Skeletal muscle satellite cell (primary cell): ENCODE data around the gene PRL.

Experiments used
- H3K27me3 ChIP-seq: 2 replicates; pipeline ENCODE4 v1.7.0; 2013; ENCODE audit warnings: low read length; ENCODE audit not compliant: control insufficient read depth, insufficient read depth
- H3K36me3 ChIP-seq: 2 replicates; pipeline ENCODE4 v1.7.0; 2013; ENCODE audit warnings: mild to moderate bottlenecking, control low read depth, low read length; ENCODE audit not compliant: insufficient read depth
- H3K4me1 ChIP-seq: 2 replicates; pipeline ENCODE4 v1.7.0; 2013; ENCODE audit warnings: low read length; ENCODE audit not compliant: control insufficient read depth, insufficient read depth
- H3K4me2 ChIP-seq: 2 replicates; pipeline ENCODE4 v1.7.0; 2013; ENCODE audit warnings: mild to moderate bottlenecking, low read length
- H3K4me3 ChIP-seq: 2 replicates; pipeline ENCODE4 v1.7.0; 2013; ENCODE audit warnings: low read length
- H3K9ac ChIP-seq: 2 replicates; pipeline ENCODE4 v1.7.0; 2013; ENCODE audit warnings: mild to moderate bottlenecking, low read depth, low read length, moderate library complexity
- H3K9me3 ChIP-seq: replicated peaks from 2 replicates; pipeline ENCODE4 v1.7.0; 2013; ENCODE audit warnings: mild to moderate bottlenecking, control low read depth, low read length

PRL gene

DNA sequence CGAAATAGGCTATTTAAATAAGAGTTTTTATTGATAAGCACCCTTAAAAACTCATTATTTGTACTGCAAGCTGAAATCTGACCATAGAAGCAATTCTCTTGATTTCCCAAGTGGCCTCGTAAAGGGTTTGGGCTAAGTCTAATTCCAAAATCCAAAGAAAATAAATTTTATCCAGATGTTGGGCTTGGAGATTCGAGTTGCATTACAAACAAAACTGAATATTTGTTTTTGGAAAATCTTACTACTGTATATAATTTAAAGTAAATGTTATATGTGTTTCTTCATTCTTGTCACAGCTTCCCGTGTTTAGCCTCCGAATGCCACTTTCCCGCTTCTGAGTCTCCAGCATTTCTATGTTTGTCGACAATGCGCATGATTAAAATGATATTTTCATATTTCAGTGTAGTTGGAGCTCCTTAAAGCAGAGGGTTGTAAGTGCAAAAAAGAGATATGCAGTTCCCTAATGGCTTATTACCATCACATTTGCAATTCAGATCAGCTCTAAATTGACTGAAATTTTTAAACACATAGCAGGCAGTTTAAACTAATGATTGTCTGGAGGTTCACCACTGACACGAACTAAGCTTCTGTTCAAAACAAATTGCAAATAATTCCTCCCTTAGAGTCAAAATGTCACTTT, 47.0 kb downstream of the PRL start:
- Histone ChIP-seq H3K4me1 (peaks cover 23% of the 10 kb centered on the region), H3K4me3 (no peak overlapping the region), H3K4me2 (no peak overlapping the region), H3K27me3 (no peaks in the 10 kb centered on the region), H3K9ac (no peak overlapping the region), H3K36me3 (no peaks in the 10 kb centered on the region), H3K9me3 (no peaks in the 10 kb centered on the region)

DNA sequence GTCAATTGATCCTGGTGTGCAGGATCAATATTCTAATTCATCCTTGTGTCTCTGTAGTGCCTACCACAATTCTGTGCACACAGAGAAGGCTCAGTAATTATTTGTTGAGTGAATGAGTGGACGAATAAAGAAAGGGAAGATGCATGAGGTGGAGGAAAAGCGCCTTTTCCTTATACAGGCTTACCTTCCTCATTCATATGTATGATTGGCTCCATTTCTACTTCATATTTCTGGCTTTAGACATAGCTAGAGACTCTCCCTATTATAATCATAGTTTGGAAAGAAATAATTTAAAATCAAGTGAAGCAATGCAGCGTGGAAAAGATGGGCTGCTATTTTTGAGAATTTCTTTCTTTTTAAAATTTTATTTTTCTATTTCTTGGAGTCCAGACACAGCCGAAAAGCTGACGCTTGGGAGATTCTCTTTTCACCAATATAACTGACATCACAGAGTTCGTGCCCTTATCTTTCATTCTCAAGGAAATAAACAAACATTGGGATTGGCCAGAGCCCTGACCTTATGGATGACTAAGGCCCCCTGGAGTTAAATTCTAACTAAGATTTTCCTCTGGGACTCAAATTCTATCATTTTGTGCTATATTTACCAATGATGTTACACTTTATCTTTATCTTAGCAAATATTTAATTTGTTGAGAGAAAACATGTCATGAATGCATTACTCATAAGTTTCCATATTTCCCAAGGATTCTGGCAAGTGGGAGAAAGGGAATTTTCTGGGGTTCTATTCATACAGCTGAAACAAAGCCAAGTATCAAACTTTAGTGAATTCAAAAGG, 48.1 kb downstream of the PRL start:
- Histone ChIP-seq H3K4me1 (peaks cover 23% of the 10 kb centered on the region), H3K27me3 (no peaks in the 10 kb centered on the region), H3K4me3 (no peak overlapping the region), H3K4me2 (no peak overlapping the region), H3K9ac (no peak overlapping the region), H3K9me3 (no peaks in the 10 kb centered on the region), H3K36me3 (no peaks in the 10 kb centered on the region)

DNA sequence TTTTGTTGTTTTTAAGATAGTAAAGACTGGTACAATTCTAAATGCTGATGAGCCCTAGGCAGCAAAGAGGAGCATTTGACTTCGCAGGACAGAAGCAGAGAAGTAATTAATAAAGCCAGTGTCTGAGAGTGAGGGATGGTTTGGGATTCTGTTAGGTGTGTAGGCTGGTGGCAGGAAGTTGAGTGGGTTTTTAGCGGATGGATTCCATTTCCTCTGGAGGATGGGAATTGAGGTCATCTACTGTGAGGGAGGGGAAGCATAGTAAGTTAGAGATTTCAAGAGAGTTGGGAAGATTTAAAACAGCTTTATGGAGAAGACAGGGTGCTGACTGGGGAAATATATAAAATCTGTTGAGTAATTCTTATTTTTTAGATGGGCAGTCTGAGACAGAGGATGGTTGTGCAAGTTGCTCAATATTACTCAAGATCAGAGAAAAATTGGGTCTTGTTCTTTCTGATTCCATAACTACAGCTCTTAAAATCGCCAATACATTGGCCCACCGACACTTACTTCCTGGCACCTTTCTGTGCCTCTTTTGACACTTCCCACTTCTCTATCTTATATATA, 48.8 kb downstream of the PRL start:
- H3K9me3 ChIP-seq = no peaks in the 10 kb centered on the region

DNA sequence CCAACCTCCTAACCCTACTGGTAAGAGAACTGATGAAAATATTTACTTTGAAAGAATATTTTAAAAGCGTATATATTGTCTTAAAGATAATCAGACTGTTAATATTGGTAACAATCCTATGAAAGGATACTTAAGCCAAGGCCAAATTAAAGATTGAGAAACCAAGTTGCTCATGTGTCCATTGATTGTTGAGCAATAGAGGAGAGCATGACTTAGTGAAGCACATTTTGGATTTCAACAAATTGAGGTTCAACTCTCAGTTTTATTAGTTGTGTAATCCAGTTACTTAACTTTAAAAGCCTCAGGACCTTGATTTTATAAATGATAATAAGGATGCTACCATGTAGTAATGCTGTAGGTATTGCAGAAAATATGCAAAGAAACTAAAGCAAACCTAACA, 56.8 kb downstream of the PRL start:
- Histone ChIP-seq H3K9me3 (no peaks in the 10 kb centered on the region), H3K27me3 (no peaks in the 10 kb centered on the region), H3K4me3 (no peak overlapping the region), H3K4me2 (no peak overlapping the region), H3K4me1 (peaks cover 13% of the 10 kb centered on the region), H3K9ac (no peak overlapping the region), H3K36me3 (no peaks in the 10 kb centered on the region)

More for the DNA sequence above, 48.8 kb downstream of the PRL start:
- Histone ChIP-seq H3K36me3 (no peaks in the 10 kb centered on the region), H3K4me1 (peaks cover 23% of the 10 kb centered on the region), H3K9ac (no peak overlapping the region), H3K27me3 (no peaks in the 10 kb centered on the region), H3K4me2 (no peak overlapping the region), H3K4me3 (no peak overlapping the region)

DNA sequence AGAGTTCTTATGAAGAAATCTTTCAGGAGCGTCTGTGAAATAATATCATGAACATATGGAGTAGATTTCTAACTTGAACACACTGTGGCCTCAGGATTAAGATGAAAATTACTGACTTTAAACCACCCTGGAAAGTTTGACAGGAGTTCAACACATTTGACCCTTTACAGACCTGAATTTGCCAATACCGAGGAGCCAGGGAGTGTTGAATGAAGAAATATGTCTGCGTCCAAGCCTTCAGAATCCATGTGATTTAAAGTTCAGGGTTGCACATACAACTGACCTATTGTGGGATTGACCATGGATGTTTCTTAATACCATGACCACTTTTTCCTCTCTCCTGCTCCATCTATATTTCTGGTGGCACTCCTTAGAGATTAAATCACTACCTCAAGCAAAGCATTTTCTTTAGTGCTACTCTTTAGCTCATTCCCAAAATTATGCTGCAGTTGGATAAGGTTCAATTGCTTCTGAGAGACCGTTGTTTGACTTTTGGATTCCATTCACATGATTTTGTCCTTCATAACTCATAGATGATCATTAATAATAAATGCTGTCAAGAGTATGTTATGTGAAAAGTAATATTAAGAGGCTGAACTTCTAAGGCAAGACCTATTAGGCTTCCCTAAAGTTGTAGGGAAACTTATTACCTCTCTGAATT, 57.4 kb downstream of the PRL start:
- no peaks in the 10 kb centered on the region for H3K9me3 ChIP-seq
- no peak overlapping the region for H3K9ac ChIP-seq
- H3K36me3 ChIP-seq = no peaks in the 10 kb centered on the region
- H3K4me3 ChIP-seq = no peak overlapping the region
- H3K27me3 ChIP-seq = no peaks in the 10 kb centered on the region
- H3K4me2 ChIP-seq = no peak overlapping the region
- peaks cover 13% of the 10 kb centered on the region for H3K4me1 ChIP-seq

DNA sequence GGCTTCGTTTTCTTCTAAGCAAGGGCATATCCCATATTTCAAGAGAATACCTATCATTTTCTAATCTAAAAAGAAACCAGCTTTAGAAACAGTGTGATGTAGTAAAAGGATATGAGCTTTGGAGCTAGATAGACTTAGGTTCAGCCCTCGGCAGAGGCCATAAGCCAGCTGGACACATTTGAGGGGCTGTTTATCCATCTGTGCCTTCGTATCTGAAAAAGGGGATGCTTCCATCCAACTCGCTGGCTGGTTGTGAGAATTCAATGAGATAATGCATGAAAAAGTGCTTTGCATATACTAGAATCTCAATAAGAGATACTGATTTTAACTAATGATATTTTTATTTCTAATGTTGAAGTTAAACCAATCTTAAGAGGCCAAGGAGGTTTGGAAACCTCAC, 58.0 kb downstream of the PRL start:
- Histone ChIP-seq H3K4me1 (peaks cover 13% of the 10 kb centered on the region), H3K9me3 (no peaks in the 10 kb centered on the region), H3K36me3 (no peaks in the 10 kb centered on the region), H3K4me2 (no peak overlapping the region), H3K4me3 (no peak overlapping the region), H3K9ac (no peak overlapping the region), H3K27me3 (no peaks in the 10 kb centered on the region)

DNA sequence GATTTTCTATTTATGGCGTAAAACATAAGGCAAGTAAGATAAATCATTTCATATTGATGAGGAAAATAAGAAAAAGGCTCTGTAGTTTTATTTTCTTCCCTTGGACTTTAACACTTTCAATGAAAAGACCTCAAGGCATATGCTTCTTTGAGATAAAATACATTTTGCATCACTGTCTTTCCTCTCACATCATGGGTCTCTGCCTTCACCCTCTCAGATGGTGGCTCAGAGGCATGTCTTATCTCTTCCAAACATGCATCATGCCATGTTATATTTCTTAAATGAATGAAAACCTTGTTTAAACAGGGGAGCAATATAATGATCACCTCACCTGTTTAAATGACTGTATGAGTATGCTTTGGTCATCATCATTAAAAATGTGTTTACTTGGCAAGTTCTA, 59.3 kb downstream of the PRL start:
- Histone ChIP-seq H3K4me3 (no peak overlapping the region), H3K27me3 (no peaks in the 10 kb centered on the region), H3K9ac (no peak overlapping the region), H3K36me3 (no peaks in the 10 kb centered on the region), H3K9me3 (no peaks in the 10 kb centered on the region), H3K4me1 (peaks cover 13% of the 10 kb centered on the region), H3K4me2 (no peak overlapping the region)
